HG03342 (cell line): ENCODE measurements around the gene DENND10.
"Not testable (repeated sequence)": the region's sequence is repeated elsewhere in the genome, so short reads cannot be mapped to it uniquely, and the experiment has no call there.

Experiments
- ATAC-seq: cut with Tn5 transposase; IDR thresholded peaks from one replicate; pipeline ENCODE4 v1.9.1; 2021; ENCODE audit warnings: mild to moderate bottlenecking, moderate library complexity; ENCODE audit not compliant: unreplicated experiment

DENND10 gene

DNA sequence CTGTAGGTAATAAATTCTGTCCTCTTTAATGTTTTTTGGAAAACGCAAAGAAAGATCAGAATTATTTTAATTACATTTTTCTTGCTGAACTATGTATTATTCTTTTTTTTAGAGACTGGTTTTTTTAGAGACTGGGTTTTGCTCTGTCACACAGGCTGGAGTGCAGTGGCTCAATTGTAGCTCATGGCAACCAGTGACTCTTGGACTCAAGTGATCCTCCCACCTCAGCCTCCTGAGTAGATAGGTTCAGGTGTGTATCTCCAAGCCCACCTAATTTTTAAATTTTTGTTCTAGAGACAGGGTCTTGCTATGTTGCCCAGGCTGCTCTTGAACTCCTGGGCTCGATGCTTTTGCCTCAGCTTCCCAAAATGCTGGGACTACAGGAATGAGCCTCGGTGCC is 5.3 kb upstream of the DENND10 start:
- no peak for ATAC-seq

DNA sequence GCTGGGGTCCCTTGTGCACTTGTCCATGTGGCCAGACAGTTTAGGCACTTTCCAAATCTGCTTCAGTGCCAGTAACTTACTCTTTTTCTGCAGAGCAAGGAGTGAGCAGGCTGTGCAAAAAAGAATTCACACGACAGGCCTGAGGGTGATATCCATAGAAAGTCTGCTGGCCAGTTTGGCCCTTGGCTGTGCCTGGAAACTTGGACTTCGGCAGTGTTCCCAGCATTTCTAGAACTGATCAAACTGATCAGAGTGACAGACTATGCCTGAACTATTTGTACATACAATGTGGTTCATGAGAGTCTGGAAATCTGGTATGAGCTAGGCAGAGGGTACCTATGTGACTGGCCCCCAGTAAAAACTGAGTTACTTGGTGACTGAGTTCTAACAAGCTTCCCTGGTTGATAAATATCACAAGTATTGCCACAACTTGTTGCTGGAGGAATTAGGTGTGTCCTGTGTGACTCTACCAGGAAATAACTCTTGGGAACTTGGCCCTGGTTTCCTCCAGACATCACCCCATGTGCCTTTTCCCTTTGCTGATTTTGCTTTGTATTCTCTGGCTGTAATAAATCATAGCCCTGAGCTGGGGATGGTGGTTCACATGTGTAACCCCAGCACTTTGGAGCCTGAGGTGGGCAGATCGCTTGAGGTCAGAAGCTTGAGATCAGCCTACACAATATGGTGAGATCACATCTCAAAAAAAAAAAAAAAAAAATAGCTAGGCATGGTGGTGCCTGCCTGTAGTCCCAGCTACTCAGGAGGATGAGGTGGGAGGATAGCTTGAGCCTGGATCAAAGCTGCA is 3.3 kb upstream of the DENND10 start:
- no peak for ATAC-seq

DNA sequence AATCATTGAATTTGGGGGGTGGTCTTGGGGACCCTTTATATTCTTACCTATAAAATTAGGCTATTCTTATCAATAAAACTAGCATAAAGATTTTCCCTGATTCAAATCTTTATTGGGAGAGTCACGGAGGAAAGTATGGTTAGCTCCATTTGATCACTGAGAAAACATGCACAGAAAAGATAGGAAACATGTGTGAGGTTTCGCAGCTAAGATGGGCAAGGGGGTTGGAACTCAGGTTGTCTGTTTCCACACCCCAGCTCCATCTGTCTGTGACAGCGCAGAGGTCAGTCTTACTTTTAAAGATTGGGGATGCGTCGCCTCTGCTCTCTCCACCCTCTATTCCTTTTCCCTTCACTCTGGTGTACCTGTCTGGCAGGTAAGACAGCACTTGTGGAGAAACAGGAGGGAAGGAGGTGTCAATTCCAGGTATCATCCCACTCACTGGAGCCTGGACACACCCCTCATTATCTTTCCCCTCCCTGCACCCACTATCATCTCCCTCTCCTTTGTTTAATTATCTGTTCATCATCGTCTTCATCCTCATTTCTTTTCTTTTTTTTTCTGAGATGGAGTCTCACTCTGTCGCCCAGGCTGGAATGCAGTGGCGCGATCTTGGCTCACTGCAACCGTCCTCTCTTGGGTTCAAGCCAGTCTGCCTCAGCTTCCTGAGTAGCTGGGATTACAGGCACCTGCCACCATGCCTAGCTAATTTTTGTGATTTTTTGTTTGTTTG is 2.4 kb upstream of the DENND10 start:
- no peak for ATAC-seq

GRCh38 chr10:119103241-119103902 is 541 bp upstream of the DENND10 start:
- ATAC-seq: no peak

GRCh38 chr10:119104654-119105015 is 722 bp downstream of the DENND10 start:
- peak; percentile 27 for ATAC-seq

DNA sequence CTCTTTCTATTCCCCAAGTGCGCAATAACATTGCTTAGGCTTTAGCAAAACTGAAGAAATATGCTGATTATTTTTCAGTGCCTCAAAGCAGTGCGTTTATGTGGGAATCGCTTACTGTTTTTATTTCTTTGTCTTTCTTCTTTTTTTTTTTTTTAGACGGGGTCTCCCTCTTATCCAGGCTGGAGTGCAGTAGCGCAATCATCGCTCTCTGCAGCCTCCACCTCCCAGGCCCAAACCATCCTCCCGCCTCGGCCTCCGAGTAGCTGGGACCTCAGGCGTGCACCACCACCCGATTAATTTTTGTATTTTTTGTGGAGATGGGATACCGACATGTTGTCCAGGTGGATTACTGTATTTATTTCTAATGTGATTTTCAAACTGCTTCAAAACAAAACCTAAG is 1.2 kb downstream of the DENND10 start:
- ATAC-seq: no peak

DNA sequence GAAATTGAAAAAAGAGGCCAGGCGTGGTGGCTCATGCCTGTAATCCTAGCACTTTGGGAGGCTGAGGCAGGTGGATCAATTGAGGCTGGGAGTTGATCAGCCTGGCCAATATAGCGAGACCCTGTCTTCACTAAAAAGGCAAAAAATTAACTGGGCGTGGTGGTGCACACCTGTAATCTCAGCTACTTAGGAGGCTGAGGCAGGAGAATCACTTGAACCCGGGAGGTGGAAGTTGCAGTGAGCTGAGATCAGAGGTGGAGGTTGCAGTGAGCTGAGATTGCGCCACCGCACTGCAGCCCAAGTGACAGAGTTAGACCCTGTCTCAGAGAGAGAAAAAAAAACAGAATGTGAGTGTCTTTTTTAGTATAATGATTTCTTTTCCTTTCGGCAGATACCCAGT is 2.0 kb downstream of the DENND10 start:
- ATAC-seq: not testable (repeated sequence)

- ATAC-seq: not testable (repeated sequence)
Observed at GRCh38 chr10:119107106-119107505, 3.2 kb downstream of the DENND10 start.

GRCh38 chr10:119107771-119108170 is 3.9 kb downstream of the DENND10 start:
- ATAC-seq: not testable (repeated sequence)

DNA sequence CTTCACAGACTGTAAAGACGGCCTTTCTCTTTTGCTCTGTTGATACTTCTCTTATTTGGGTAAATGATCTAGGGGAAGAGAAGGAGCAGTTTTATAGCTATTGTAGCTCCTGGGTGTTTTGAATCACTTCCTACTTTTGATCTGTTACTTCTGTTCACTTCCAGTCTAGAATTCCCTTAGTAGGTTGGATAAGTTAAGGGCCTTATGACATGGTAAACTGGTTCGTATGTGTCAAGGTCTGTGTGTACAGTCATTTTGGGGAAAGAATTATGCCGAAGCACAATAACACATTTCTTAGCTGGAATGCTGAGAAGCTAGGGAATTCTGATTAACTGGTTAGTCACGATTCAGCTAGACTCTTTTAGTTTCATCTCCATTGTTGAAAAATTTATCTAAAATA is 8.1 kb downstream of the DENND10 start:
- no peak for ATAC-seq

- ATAC-seq: no peak
Observed at GRCh38 chr10:119113751-119114732, 10.1 kb downstream of the DENND10 start.

DNA sequence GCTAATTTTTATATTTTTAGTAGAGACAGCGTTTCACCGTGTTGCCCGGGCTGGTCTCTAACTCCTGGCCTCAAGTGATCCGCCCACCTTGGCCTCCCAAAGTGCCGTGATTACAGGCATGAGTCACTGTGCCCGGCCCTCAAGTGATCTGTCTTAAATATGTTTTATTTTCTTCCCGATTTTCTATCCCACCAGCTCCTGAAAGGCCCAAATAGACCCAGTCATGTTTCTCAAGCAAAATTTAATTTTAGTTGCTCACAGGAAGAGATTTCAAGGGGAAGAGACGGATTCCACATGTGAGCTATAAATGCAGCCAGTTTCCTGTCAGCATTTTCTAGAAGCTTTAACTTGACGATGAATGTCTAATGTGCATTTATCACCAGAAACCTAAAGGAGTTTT is 12.0 kb downstream of the DENND10 start:
- ATAC-seq: no peak

DNA sequence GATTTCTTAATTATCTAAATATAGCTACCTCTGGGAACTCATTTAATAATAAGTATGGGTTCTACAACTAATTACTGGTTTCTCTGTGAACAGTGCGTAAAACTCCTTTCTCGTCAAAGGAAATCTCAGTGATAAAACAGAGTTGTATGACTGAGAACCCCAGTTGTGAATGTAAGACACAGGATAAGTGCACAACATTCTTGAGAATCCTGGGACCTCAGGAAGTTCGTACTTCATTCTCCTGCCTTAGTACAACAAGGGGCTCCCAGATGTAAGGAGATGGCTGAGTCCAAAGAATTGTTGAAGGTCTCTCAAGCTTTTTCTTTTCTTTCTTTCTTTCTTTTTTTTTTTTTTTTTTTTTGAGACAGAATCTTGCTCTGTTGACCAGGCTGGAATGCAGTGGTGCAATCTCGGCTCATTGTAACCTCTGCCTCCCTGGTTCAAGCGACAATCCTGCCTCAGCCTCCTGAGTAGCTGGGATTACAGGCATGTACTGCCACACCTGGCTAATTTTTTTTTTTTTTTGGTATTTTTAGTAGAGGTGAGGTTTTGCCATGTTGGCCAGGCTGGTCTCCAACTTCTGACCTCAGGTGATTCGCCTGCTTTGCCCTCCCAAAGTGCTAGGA is 12.5 kb downstream of the DENND10 start:
- ATAC-seq: no peak

DNA sequence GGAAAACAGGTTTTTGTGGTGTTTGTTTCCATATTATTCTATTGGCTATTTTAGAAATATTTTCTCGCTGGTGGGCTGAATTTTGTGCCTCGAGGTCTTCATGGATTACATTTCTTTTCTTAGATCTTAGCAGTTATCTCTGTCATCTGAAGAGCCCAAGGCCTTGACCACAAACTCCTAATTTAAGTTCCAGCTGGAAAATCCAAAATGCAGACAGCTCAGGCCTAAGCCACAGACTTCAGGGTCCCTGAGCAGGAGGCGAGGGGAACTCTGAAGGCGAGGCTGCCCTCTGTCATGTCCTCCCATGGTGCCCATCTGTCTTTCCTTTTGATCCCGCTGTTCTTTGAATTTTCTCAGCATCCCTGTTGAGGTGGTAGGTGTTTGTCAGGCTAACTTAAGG is 14.3 kb downstream of the DENND10 start:
- no peak for ATAC-seq

DNA sequence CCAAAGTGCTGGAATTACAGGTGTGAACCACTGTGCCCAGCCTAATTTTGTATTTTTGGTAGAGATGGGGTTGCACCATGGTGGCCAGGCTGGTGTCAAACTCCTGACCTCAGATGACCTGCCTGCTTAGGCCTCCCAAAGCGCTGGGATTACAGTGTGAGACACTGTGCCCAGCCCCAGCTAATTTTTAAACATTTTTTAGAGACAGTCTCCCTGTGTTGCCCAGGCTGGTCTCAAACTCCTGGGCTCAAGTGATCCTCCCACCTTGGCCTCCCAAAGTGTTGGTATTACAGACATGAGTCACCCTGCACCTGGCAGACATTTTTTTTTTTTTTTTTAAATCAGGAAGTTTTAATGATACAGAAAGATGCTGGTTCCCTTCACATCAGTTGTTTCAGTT is 15.5 kb downstream of the DENND10 start:
- no peak for ATAC-seq

GRCh38 chr10:119120413-119120867 is 16.5 kb downstream of the DENND10 start:
- peak; percentile 94 for ATAC-seq

- ATAC-seq: no peak
Observed at GRCh38 chr10:119120875-119121274, 17.0 kb downstream of the DENND10 start.

GRCh38 chr10:119125942-119126341 is 22.0 kb downstream of the DENND10 start:
- ATAC-seq: no peak

- no peak for ATAC-seq
Observed at GRCh38 chr10:119129721-119130120, 25.8 kb downstream of the DENND10 start.
